Endothelial cell of umbilical vein (primary cell): Measurements from ENCODE around the gene LSR. TPM values are rescaled to one million over a fixed set of nuclear protein-coding genes. Genes with fewer than 3 reads are reported as not detected.

ENCODE experiments used
- BruUV-seq: library from RNA; stranded (reverse); fragments of 400-500 nt; replicated peaks from 2 replicates; lab custom pipeline; 2021; lab: Mats Ljungman, UMichigan
- CTCF ChIA-PET: fragments of 300-600, 350-600 bp; sonication (Branson Sonifier 250); formaldehyde crosslinking; loops from one replicate; lab custom pipeline; 2021; ENCODE audit warnings: antibody characterized with exemption, inconsistent platforms; lab: Charles Lee
- POLR2A ChIA-PET: fragments of 300-600, 350-600 bp; sonication (Branson Sonifier 250); formaldehyde crosslinking; loops from one replicate; lab custom pipeline; 2021; ENCODE audit warnings: antibody characterized with exemption, inconsistent platforms; lab: Charles Lee
- DNase-seq: peaks from one replicate; pipeline ENCODE4 v3.0.0-alpha.2; 2011; ENCODE audit warnings: low read depth, low spot score
- FAIRE-seq: peaks from 2 replicates; lab custom pipeline; 2011; peaks lifted over from hg19 to GRCh38; lab: Jason Lieb, UNC
- H2AFZ ChIP-seq: 2 replicates; pipeline ENCODE4 v1.6.0; 2012; ENCODE audit warnings: low read depth, low read length, control low read depth, inconsistent platforms
- H3K27ac ChIP-seq: 2 replicates; pipeline ENCODE4 v1.5.1; 2011; ENCODE audit warnings: low read depth, mild to moderate bottlenecking, control low read depth, low read length, moderate library complexity; ENCODE audit not compliant: insufficient read depth
- H3K27me3 ChIP-seq, 2 experiments: 2 replicates each; pipeline versions ENCODE4 v1.6.0 to v1.6.1; 2011; ENCODE audit warnings: low read length in 2 of 2, mixed read lengths in 1 of 2; ENCODE audit not compliant: control insufficient read depth in 2 of 2, insufficient read depth in 2 of 2
- H3K36me3 ChIP-seq, 2 experiments: 2 replicates in 1 of 2; 3 replicates in 1 of 2; pipeline ENCODE4 v1.5.1; 2011; ENCODE audit warnings: low read length in 2 of 2, mild to moderate bottlenecking in 1 of 2, moderate library complexity in 1 of 2; ENCODE audit not compliant: control insufficient read depth in 2 of 2, insufficient read depth in 2 of 2; ENCODE audit errors: extremely low read depth in 1 of 2
- H3K4me1 ChIP-seq: 3 replicates; pipeline ENCODE4 v1.5.1; 2011; ENCODE audit warnings: mild to moderate bottlenecking, low read length; ENCODE audit not compliant: control insufficient read depth, insufficient read depth; ENCODE audit errors: extremely low read depth
- H3K4me2 ChIP-seq: 2 replicates; pipeline ENCODE4 v1.6.1; 2011; ENCODE audit warnings: low read length, control low read depth, mixed read lengths; ENCODE audit not compliant: insufficient read depth
- H3K4me3 ChIP-seq, 3 experiments: fragments of 200-600 bp in 1 of 3; sonication (generic), shearing (Covaris generic) in 1 of 3; replicated peaks in 1 of 3; 2 replicates each; pipeline ENCODE4 v1.5.1; 2011 to 2016; ENCODE audit warnings: control low read depth in 3 of 3, low read length in 3 of 3, mild to moderate bottlenecking in 2 of 3, inconsistent platforms in 1 of 3, low read depth in 1 of 3, moderate library complexity in 1 of 3; ENCODE audit not compliant: insufficient read depth in 1 of 3
- H3K79me2 ChIP-seq: 2 replicates; pipeline ENCODE4 v1.6.0; 2012; ENCODE audit warnings: low read length, inconsistent platforms; ENCODE audit not compliant: control insufficient read depth, insufficient read depth
- H3K9ac ChIP-seq: replicated peaks from 2 replicates; pipeline ENCODE3; 2011; ENCODE audit warnings: low read length, control low read depth; ENCODE audit not compliant: insufficient read depth; ENCODE audit errors: extremely low read depth
- H3K9me1 ChIP-seq: replicated peaks from 3 replicates; pipeline ENCODE4 v1.6.0; 2011; ENCODE audit warnings: mild to moderate bottlenecking, low read length; ENCODE audit not compliant: control insufficient read depth, insufficient read depth; ENCODE audit errors: extremely low read depth
- H3K9me3 ChIP-seq: replicated peaks from 2 replicates; pipeline ENCODE4 v1.5.1; 2012; ENCODE audit warnings: low read length, inconsistent platforms; ENCODE audit not compliant: control insufficient read depth, insufficient read depth
- H4K20me1 ChIP-seq: replicated peaks from 2 replicates; pipeline ENCODE3; 2011; ENCODE audit warnings: mild to moderate bottlenecking, low read length; ENCODE audit not compliant: control insufficient read depth, insufficient read depth; ENCODE audit errors: extremely low read depth
- CTCF ChIP-seq, 2 donors: IDR thresholded peaks; 1 replicate in 1 of 2; 2 replicates in 1 of 2; pipeline ENCODE4 v1.5.1; 2011; ENCODE audit warnings: low read length in 2 of 2, mild to moderate bottlenecking in 2 of 2, moderate library complexity in 2 of 2, control low read depth in 1 of 2, inconsistent platforms in 1 of 2, low read depth in 1 of 2; ENCODE audit not compliant: insufficient read depth in 1 of 2; ENCODE audit errors: extremely low read depth in 1 of 2
- EZH2 ChIP-seq: IDR thresholded peaks from 2 replicates; pipeline ENCODE4 v1.6.1; 2012; ENCODE audit warnings: borderline replicate concordance, low read depth, mild to moderate bottlenecking, moderate library complexity, low read length, inconsistent platforms; ENCODE audit not compliant: severe bottlenecking
- JUN ChIP-seq: IDR thresholded peaks from 2 replicates; pipeline ENCODE4 v1.6.1; 2011; ENCODE audit warnings: borderline replicate concordance, low read depth; ENCODE audit not compliant: insufficient read length, insufficient read depth
- MAX ChIP-seq: IDR thresholded peaks from 2 replicates; pipeline ENCODE4 v1.6.1; 2011; ENCODE audit not compliant: insufficient read depth, insufficient read length
- POLR2A ChIP-seq: IDR thresholded peaks from 2 replicates; pipeline ENCODE4 v1.6.1; 2012; ENCODE audit warnings: low read depth, mild to moderate bottlenecking, control low read depth, low read length
- POLR2AphosphoS5 ChIP-seq: IDR thresholded peaks from 2 replicates; pipeline ENCODE4 v1.6.1; 2012; ENCODE audit warnings: low read depth, mild to moderate bottlenecking, control low read depth, low read length, moderate library complexity; ENCODE audit not compliant: insufficient read depth
- dilution Hi-C: fragments of 300-500 bp; cut with MboI; formaldehyde crosslinking; loops from one replicate; pipeline ENCODE4 v1.15.0; 2019; ENCODE audit warnings: low sequenced_read_pairs; ENCODE audit not compliant: extremely low pct_ligation_motif_present
- intact Hi-C: fragments of 100-400 bp; cut with micrococcal nuclease; formaldehyde crosslinking; loops from one replicate; pipeline ENCODE4 v1.10.0; 2022
- polyA plus RNA-seq, 4 experiments: library from polyadenylated mRNA; depleted of rRNA in 3 of 4; stranded (reverse) in 3 of 4; unstranded in 1 of 4; fragments of >200 nt; gene quantifications; 2 replicates each; pipeline versions ENCODE4 v1.2.1 to v1.2.3, GENCODE V29; 2011 to 2012; ENCODE audit warnings: missing spikeins in 1 of 4
- total RNA-seq: library from RNA; stranded (reverse); gene quantifications from 2 replicates; pipeline ENCODE4 v1.2.3, GENCODE V29; 2021

LSR gene
- total and polyA plus RNA-seq, 2 donors (not counting 3 experiments of a cell fraction or from before 2014, with no cell fraction given) = 0.76 to 1.0 TPM

- H3K9ac ChIP-seq = no peak overlapping the region
- POLR2A ChIA-PET = no interaction called here
- dilution Hi-C loops (no loop called here), intact Hi-C loops (no loop called here)
- TF ChIP-seq EZH2 (no peak), MAX (no peak), JUN (no peak), POLR2A (no peak), CTCF (IDR thresholded peaks at IDR 0.05; ENCODE audit: extremely low read depth in 1 of 2, insufficient read depth in 1 of 2, low read depth in 1 of 2, low read length in 2 of 2) (no peak), POLR2AphosphoS5 (no peak)
- no peak overlapping the region for H3K4me2 ChIP-seq
- H3K4me1 ChIP-seq = no peaks in the 10 kb centered on the region
- FAIRE-seq (no peak), DNase-seq (no peak)
- no peaks in the 10 kb centered on the region for H3K27me3 ChIP-seq
- no peak overlapping the region for H3K4me3 ChIP-seq
- no peak overlapping the region for H2AFZ ChIP-seq
- H3K27ac ChIP-seq = no peak overlapping the region
- no peaks in the 10 kb centered on the region for H4K20me1 ChIP-seq
- H3K9me1 ChIP-seq = no peaks in the 10 kb centered on the region
- H3K36me3 ChIP-seq = no peaks in the 10 kb centered on the region
- CTCF ChIA-PET = no interaction called here
- no peaks in the 10 kb centered on the region for H3K9me3 ChIP-seq
- no peaks in the 10 kb centered on the region for H3K79me2 ChIP-seq
- BruUV-seq = no TSS peak
Measured at GRCh38 chr19:35310811-35311465, 62.1 kb downstream of the LSR start.
